WI38 (cell line): ENCODE measurements around the gene ARPIN.
"Not testable (repeated sequence)": the region's sequence is repeated elsewhere in the genome, so short reads cannot be mapped to it uniquely, and the experiment has no call there.

Source experiments
- H3K4me3 ChIP-seq: 2 replicates; pipeline ENCODE4 v1.5.1; 2011; ENCODE audit warnings: low read depth, mild to moderate bottlenecking, control low read depth, low read length
- TF ChIP-seq, protein P1 (sequence below): IDR thresholded peaks from 2 replicates; pipeline ENCODE4 v1.5.1; 2012; ENCODE audit warnings: low read depth, mild to moderate bottlenecking, control low read depth, low read length

The ARPIN gene

DNA sequence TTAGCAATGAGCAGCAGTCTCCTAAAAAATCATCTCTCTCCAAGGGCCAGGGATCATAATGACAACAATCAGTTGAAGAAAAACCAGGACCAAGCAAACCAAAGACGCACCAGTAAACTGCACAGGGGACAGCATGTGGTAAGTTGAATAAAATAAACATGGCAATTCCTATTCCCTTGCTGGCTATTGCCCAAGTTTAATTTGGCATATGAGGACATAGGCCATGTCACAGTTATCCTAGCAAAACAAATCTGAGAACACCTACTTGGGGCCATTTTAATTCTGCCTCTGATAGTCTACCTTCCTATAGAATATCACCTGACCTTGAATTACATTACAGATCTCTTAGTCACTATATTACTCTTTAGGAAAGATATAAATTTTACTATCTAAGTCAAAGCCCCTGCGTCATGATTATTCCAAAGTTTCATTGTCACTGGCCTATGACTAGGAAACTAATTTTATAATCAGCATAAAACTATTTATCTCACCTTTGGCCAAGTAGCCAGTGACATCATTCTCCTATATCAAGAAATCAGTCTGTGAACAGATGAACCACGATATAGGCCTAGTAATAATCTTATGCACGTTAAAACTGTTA lies 42.0 kb downstream of the ARPIN start:
- TF ChIP-seq, protein P1, sequence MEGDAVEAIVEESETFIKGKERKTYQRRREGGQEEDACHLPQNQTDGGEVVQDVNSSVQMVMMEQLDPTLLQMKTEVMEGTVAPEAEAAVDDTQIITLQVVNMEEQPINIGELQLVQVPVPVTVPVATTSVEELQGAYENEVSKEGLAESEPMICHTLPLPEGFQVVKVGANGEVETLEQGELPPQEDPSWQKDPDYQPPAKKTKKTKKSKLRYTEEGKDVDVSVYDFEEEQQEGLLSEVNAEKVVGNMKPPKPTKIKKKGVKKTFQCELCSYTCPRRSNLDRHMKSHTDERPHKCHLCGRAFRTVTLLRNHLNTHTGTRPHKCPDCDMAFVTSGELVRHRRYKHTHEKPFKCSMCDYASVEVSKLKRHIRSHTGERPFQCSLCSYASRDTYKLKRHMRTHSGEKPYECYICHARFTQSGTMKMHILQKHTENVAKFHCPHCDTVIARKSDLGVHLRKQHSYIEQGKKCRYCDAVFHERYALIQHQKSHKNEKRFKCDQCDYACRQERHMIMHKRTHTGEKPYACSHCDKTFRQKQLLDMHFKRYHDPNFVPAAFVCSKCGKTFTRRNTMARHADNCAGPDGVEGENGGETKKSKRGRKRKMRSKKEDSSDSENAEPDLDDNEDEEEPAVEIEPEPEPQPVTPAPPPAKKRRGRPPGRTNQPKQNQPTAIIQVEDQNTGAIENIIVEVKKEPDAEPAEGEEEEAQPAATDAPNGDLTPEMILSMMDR = no peak
- H3K4me3 ChIP-seq = no peak overlapping the region

GRCh38 chr15:89870006-89870405 lies 42.7 kb downstream of the ARPIN start:
- TF ChIP-seq, protein P1 = no peak

DNA sequence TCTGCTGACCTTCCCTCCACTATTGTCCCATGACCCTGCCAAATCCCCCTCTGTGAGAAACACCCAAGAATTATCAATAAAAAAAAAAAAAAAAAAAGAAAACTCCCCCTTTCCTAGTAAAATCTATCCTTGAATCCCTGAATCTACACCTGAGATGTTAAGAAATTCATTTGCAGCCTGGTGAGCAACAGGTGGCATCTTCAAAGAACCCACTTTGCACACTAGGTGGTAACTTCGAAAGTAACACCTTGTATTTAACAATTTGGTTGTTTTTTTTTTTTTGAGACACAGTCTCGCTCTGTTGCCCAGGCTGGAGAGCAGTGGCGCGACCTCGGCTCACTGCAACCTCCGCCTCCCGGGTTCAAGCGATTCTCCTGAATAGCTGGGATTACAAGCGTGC lies 43.3 kb downstream of the ARPIN start:
- H3K4me3 ChIP-seq = not testable (repeated sequence)

More at GRCh38 chr15:89870006-89870405, 42.7 kb downstream of the ARPIN start:
- H3K4me3 ChIP-seq = no peak overlapping the region

GRCh38 chr15:89864958-89865739 lies 47.6 kb downstream of the ARPIN start:
- TF ChIP-seq, protein P1 = no peak
- H3K4me3 ChIP-seq = no peak overlapping the region

GRCh38 chr15:89863918-89864317 lies 48.8 kb downstream of the ARPIN start:
- no peak overlapping the region for H3K4me3 ChIP-seq
- TF ChIP-seq, protein P1 = no peak

- TF ChIP-seq, protein P1 = no peak
- no peak overlapping the region for H3K4me3 ChIP-seq
Measured at GRCh38 chr15:89860891-89861290, 51.9 kb downstream of the ARPIN start.

DNA sequence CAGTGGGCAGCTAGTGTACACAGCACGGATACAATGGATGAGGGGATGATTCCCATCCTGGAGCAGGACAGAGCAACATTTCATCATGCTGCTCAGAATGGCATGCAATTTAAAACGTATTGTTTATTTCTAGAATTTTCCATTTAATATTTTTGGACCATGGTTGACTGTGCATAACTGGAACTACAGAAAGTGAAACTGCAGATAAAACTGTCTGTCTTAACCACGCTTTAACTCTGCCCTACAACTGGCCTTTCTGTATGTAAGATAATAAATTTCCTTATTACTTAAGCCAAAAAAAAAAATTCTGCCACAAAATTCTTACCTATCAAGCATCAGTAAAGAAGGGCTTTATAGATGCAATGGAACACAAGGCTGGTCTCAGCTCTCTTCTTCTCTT lies 52.3 kb downstream of the ARPIN start:
- no peak overlapping the region for H3K4me3 ChIP-seq
- TF ChIP-seq, protein P1 = no peak
